GM13977 (cell line): ENCODE results near the gene MYO10.

Experiments
- DNase-seq: peaks from one replicate; pipeline ENCODE4 v3.0.0; 2012; ENCODE audit warnings: low spot score
- CTCF ChIP-seq: IDR thresholded peaks from 2 replicates; pipeline ENCODE4 v1.5.1; 2012; ENCODE audit warnings: mild to moderate bottlenecking, control low read depth; ENCODE audit not compliant: insufficient read depth; ENCODE audit errors: extremely low read depth, missing control alignments
- in situ Hi-C: fragments of 300-500 bp; cut with MboI; formaldehyde crosslinking; loops from one replicate; pipeline ENCODE4 v1.12.0; 2022; ENCODE audit warnings: low sequenced_read_pairs, low pct_unique_long_range_greater_than_20kb, mixed read lengths, inconsistent platforms; ENCODE audit not compliant: unreplicated experiment

The MYO10 gene

GRCh38 chr5:16934677-16935153, 1.4 kb downstream of the MYO10 start:
- in situ Hi-C loops: no loop called here
- DNase-seq: no peak
- no peak for TF ChIP-seq CTCF

- in situ Hi-C loops: no loop called here
- DNase-seq: peak; percentile 59
- TF ChIP-seq CTCF: peak; percentile 52
Measured at GRCh38 chr5:16934123-16934522, 2.0 kb downstream of the MYO10 start.

GRCh38 chr5:16933337-16933736, 2.8 kb downstream of the MYO10 start:
- DNase-seq: no peak
- in situ Hi-C loops: no loop called here
- TF ChIP-seq CTCF: no peak

- DNase-seq: no peak
- TF ChIP-seq CTCF: no peak
- in situ Hi-C loops: no loop called here
Measured at GRCh38 chr5:16932401-16932800, 3.7 kb downstream of the MYO10 start.

GRCh38 chr5:16931334-16932110, 4.6 kb downstream of the MYO10 start:
- no peak for TF ChIP-seq CTCF
- in situ Hi-C loops: no loop called here
- DNase-seq: no peak

- in situ Hi-C loops: no loop called here
- DNase-seq: no peak
Measured at GRCh38 chr5:16930496-16930895, 5.6 kb downstream of the MYO10 start.

More at GRCh38 chr5:16930496-16930895, 5.6 kb downstream of the MYO10 start:
- no peak for TF ChIP-seq CTCF
